ENCODE data around the gene SKOR2. TPM values are rescaled to one million over a fixed set of nuclear protein-coding genes. Genes with fewer than 3 reads are reported as not detected.

The SKOR2 gene
- total and polyA plus RNA-seq, 2 of the 13 experiments (the other 11 are each of a cell fraction or from before 2014, with no cell fraction given) = not detected

- TF ChIP-seq ZNF737 (CRISPR knock-in tag; IDR thresholded peaks at IDR 0.05; ENCODE audit: borderline replicate concordance) (no peak), ZNF446 (CRISPR knock-in tag; IDR thresholded peaks at IDR 0.05) (no peak), RCOR2 (CRISPR knock-in tag; IDR thresholded peaks at IDR 0.05) (no peak), ARHGAP35 (CRISPR knock-in tag; IDR thresholded peaks at IDR 0.05; ENCODE audit: borderline replicate concordance) (no peak), HDAC6 (IDR thresholded peaks at IDR 0.05; ENCODE audit: low read depth, low read length) (no peak), ZNF75D (CRISPR knock-in tag; IDR thresholded peaks at IDR 0.05; ENCODE audit: borderline replicate concordance) (no peak), SMAD1 (CRISPR knock-in tag; IDR thresholded peaks at IDR 0.05; ENCODE audit: borderline replicate concordance, low read depth) (no peak), ZBTB34 (CRISPR knock-in tag; IDR thresholded peaks at IDR 0.05) (no peak), ZNF740 (CRISPR knock-in tag; IDR thresholded peaks at IDR 0.05) (no peak), ZNF431 (CRISPR knock-in tag; IDR thresholded peaks at IDR 0.05; ENCODE audit: borderline replicate concordance, low read depth) (no peak), ZFP91 (CRISPR knock-in tag; IDR thresholded peaks at IDR 0.05; ENCODE audit: borderline replicate concordance) (no peak), ZNF337 (CRISPR knock-in tag; IDR thresholded peaks at IDR 0.05; ENCODE audit: borderline replicate concordance, low read depth) (no peak), E2F1 (CRISPR knock-in tag; IDR thresholded peaks at IDR 0.05) (no peak), ZNF780A (CRISPR knock-in tag; IDR thresholded peaks at IDR 0.05) (no peak; the same call in 1 of the 2 replicates), PTBP1 (IDR thresholded peaks at IDR 0.05; ENCODE audit: low read depth, low read length, poor library complexity, severe bottlenecking) (no peak), KMT2A (CRISPR knock-in tag; IDR thresholded peaks at IDR 0.05) (no peak), SATB2 (CRISPR knock-in tag; IDR thresholded peaks at IDR 0.05) (peak; percentile 87; the same call in 1 of the 2 replicates), AFF4 (CRISPR knock-in tag; IDR thresholded peaks at IDR 0.05) (no peak), TMF1 (CRISPR knock-in tag; IDR thresholded peaks at IDR 0.05; ENCODE audit: low read depth) (no peak), GATAD1 (CRISPR knock-in tag; IDR thresholded peaks at IDR 0.05) (no peak), ZNF567 (CRISPR knock-in tag; IDR thresholded peaks at IDR 0.05; ENCODE audit: borderline replicate concordance) (no peak)
Observed at GRCh38 chr18:47260120-47260923, 8.9 kb upstream of the SKOR2 start (continued).

Data from HepG2 (cell line).